Measurements from ENCODE around the gene EXOC6. TPM values are rescaled to one million over a fixed set of nuclear protein-coding genes. Genes with fewer than 3 reads are reported as not detected.

EXOC6 gene
- total and polyA plus RNA-seq, 10 of the 15 experiments (the other 5 are each of a cell fraction or from before 2014, with no cell fraction given): 7.6 to 53.8 (median 13.3) TPM

DNA sequence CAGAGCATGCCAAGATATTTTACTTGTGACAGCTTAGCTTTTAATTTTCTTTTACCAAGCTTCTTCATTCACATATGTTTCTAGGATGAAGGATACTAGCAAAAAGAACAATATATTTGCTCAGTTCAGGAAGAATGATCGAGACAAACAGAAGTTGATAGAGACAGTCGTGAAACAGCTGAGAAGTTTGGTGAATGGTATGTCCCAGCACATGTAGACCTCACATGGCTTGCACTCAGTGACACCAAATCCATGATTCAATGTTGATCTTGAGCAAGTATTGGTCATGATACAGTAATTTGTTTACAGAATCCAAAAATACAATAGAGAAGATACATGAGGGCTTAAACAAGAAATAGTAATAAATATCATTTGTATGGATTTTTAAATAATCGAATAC lies 209.8 kb downstream of the EXOC6 start:
- H3K4me1 ChIP-seq (ENCODE audit: control insufficient read depth, insufficient read depth, low read length): no peaks in the 10 kb centered on the region
- CTCF ChIA-PET: interaction anchor here (0.6 to 0.9 kb wide), 2 partner anchors 14 to 1291 kb away, joined by 3 to 4 read pairs; no protein-coding TSS in a partner anchor
- ATAC-seq (no peak), FAIRE-seq (peak; percentile 35), DNase-seq (ENCODE audit: low read depth, low spot score) (no peak)
- POLR2A ChIA-PET: no interaction called here
- no peak overlapping the region for H3K4me3 ChIP-seq
- no TSS peak for BruUV-seq (replicated peaks)
- 75% methylated on average over 3 of the region's 3 CpGs for WGBS (ENCODE audit: insufficient coverage, insufficient replicate concordance, low lambda C conversion rate, missing lambda C conversion rate)
- H2AFZ ChIP-seq (ENCODE audit: control insufficient read depth, low read depth, low read length): no peak overlapping the region
- RAD21 ChIA-PET (ENCODE audit: unreplicated experiment): no interaction called here
- no peak overlapping the region for H3K4me2 ChIP-seq (ENCODE audit: control insufficient read depth, insufficient read depth)
- H4K20me1 ChIP-seq (ENCODE audit: control insufficient read depth, insufficient read depth): no peaks in the 10 kb centered on the region
- SMC1A ChIA-PET (ENCODE audit: uncharacterized antibody, unreplicated experiment): interaction anchor here (0.6 kb wide), 1 partner anchor 446 kb away, joined by 3 read pairs; no protein-coding TSS in a partner anchor
- no peaks in the 10 kb centered on the region for H3K9me3 ChIP-seq (replicated peaks; ENCODE audit: control insufficient read depth, insufficient read depth, low read length)
- intact Hi-C loops (cut with micrococcal nuclease; ENCODE audit: unreplicated experiment): no loop called here
- TF ChIP-seq BHLHE40 (IDR thresholded peaks at IDR 0.05; ENCODE audit: borderline replicate concordance in 1 of 2, low read depth in 2 of 2, low read length in 1 of 2) (no peak), MTA2 (IDR thresholded peaks at IDR 0.05; ENCODE audit: low read depth) (no peak), SMAD5 (IDR thresholded peaks at IDR 0.05; ENCODE audit: low read depth) (no peak), FOXM1 (IDR thresholded peaks at IDR 0.05; ENCODE audit: low read depth, low read length) (no peak), RAD51 (IDR thresholded peaks at IDR 0.05) (no peak), ATF7 (IDR thresholded peaks at IDR 0.05; ENCODE audit: low read depth) (no peak), NFXL1 (IDR thresholded peaks at IDR 0.05; ENCODE audit: borderline replicate concordance) (no peak), HDAC2 (IDR thresholded peaks at IDR 0.05) (no peak), HDAC6 (IDR thresholded peaks at IDR 0.05; ENCODE audit: unreplicated experiment) (no peak), NR2C2 (IDR thresholded peaks at IDR 0.05; ENCODE audit: borderline replicate concordance, control insufficient read depth, insufficient read length, low read depth) (no peak), ZBTB33 (IDR thresholded peaks at IDR 0.05) (no peak), IKZF2 (IDR thresholded peaks at IDR 0.05) (no peak), EZH2 (IDR thresholded peaks at IDR 0.05; ENCODE audit: borderline replicate concordance, control insufficient read depth, low read depth, low read length) (no peak), BRCA1 (IDR thresholded peaks at IDR 0.05; ENCODE audit: low read depth, low read length) (no peak), TARDBP (IDR thresholded peaks at IDR 0.05; ENCODE audit: borderline replicate concordance) (no peak)
- in situ Hi-C loops (cut with MboI): no loop called here
- H3K36me3 ChIP-seq (ENCODE audit: control insufficient read depth in 2 of 2, insufficient read depth in 2 of 2, low read length in 1 of 2): no peaks in the 10 kb centered on the region
- peaks cover 0 to 7% of the 10 kb centered on the region in 2 experiments; a peak in 2 of 4 replicates for H3K27me3 ChIP-seq (replicated peaks in 1 of 2; ENCODE audit: control insufficient read depth in 2 of 2, insufficient read depth in 2 of 2, low read length in 1 of 2)
- no peak overlapping the region for H3K9ac ChIP-seq (ENCODE audit: control insufficient read depth, insufficient read depth, low read length)
- no peak overlapping the region for H3K27ac ChIP-seq (ENCODE audit: control insufficient read depth, insufficient read depth)
- H3K79me2 ChIP-seq (ENCODE audit: control insufficient read depth, insufficient read depth, low read length): no peaks in the 10 kb centered on the region
